GM12875 (cell line): ENCODE data around the gene TMEM184A.

Experiments used
- H3K4me3 ChIP-seq: one replicate; pipeline ENCODE4 v1.5.1; 2011; ENCODE audit warnings: low read depth, low read length, control low read depth
- TF ChIP-seq, protein P1 (sequence below): IDR thresholded peaks from 2 replicates; pipeline ENCODE4 v1.5.1; 2011; ENCODE audit warnings: low read depth, mild to moderate bottlenecking, control low read depth, inconsistent platforms, low read length, moderate library complexity, borderline replicate concordance; ENCODE audit not compliant: insufficient read depth

TMEM184A gene

DNA sequence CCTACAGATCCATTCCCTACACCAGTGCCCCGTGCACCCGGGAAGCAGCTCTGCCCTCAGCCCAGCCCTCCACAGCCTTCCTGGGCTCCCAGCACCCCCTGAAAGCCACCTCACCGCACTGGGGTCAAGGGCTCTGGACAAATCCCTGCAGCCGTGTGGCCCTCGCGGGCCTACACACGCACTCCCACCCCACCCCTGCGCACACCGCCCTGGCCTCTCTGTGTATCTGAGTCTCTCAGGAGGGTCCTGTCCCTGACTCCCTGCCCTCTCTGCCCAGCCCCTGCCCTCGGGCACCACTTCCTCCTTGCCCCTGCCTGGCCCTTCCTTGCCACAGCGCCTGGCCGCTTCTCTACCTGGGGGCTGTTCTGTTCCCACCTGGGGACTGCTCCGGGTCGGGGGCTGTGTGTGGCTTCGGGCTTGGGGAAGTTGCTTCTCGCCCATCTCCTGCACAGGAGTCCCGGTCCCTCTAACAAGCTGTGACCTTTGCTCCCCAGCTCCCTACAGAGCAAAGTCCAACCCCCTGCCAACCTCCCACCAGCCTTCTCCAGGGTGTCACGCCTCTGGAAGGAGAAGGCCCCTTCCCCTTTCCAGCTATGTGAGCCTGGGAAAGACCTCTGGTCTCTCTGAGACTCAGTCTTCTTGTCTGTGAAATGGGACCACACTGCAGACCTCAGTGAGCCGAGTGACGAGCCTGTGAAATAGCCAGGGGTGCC, 1.5 kb downstream of the TMEM184A start:
- TF ChIP-seq, protein P1, sequence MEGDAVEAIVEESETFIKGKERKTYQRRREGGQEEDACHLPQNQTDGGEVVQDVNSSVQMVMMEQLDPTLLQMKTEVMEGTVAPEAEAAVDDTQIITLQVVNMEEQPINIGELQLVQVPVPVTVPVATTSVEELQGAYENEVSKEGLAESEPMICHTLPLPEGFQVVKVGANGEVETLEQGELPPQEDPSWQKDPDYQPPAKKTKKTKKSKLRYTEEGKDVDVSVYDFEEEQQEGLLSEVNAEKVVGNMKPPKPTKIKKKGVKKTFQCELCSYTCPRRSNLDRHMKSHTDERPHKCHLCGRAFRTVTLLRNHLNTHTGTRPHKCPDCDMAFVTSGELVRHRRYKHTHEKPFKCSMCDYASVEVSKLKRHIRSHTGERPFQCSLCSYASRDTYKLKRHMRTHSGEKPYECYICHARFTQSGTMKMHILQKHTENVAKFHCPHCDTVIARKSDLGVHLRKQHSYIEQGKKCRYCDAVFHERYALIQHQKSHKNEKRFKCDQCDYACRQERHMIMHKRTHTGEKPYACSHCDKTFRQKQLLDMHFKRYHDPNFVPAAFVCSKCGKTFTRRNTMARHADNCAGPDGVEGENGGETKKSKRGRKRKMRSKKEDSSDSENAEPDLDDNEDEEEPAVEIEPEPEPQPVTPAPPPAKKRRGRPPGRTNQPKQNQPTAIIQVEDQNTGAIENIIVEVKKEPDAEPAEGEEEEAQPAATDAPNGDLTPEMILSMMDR = no peak
- no peak overlapping the region for H3K4me3 ChIP-seq

DNA sequence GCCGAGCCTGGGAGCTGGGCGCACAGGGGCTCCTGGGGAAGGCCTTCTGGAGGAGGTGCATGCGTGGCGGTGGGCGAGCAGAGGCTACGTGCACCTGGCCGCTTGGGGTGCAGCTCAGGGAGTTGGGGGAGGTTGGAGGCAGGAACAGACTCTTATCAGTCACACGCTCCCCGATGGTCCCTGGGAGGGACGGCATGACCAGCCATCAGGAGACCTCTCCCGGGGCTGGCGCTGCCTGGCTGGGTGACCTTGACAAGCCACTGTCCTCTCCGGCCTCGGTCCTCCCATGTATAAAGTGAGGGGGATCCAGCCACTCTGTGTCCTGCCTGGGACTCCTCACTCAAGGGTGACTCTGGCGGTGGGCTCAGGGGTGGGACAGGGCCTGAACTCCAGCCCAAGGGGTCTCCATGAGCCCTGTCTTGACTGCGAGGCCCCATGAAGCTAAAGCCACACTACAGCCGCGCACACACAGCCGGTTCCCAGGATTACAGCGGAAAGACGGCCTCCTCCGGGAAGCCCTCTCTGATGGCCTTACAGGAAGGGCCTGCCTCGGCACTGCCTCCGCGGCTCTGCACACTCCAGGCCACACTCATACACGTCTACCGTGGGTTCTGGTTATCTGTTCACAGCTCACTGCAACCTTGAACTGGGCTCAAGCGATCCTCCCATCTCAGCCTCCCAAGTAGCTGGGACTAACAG, 2.3 kb downstream of the TMEM184A start:
- TF ChIP-seq, protein P1 = no peak
- H3K4me3 ChIP-seq = no peak overlapping the region

DNA sequence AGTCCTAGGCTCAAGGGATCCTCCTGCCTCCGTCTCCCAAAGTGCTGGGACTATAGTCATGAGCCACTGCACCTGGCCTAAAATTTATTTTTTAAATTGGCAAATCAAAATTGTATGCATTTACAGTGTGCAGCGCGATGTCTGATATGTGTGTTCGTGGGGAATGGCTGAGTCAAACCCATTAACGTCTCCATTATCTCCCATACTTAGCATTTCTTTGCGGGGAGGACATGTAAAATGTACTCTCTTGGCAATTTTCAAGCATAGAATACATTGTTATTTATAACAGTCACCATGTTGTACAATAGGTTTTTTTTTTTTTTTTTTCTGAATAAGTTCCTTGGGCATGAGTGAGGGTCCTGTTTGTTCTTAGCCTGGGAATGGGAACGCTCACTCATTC, 3.8 kb downstream of the TMEM184A start:
- H3K4me3 ChIP-seq = no peak overlapping the region
- TF ChIP-seq, protein P1 = no peak

DNA sequence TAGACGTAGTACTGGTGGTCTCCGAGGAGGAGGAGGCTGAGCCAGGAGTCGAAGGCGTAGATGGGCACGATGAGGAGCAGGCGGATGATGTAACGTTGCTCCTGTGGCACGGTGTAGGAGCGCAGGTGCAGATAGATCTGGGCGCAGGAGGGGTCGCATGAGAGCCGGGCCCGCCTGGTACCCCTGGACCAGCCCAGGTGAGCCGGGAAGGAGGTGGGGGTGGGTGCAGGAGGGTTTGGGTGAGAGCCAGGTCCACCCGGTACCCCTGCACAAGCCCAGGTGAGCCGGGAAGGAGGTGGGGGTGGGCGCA, 5.2 kb downstream of the TMEM184A start:
- no peak overlapping the region for H3K4me3 ChIP-seq
- TF ChIP-seq, protein P1 = no peak

DNA sequence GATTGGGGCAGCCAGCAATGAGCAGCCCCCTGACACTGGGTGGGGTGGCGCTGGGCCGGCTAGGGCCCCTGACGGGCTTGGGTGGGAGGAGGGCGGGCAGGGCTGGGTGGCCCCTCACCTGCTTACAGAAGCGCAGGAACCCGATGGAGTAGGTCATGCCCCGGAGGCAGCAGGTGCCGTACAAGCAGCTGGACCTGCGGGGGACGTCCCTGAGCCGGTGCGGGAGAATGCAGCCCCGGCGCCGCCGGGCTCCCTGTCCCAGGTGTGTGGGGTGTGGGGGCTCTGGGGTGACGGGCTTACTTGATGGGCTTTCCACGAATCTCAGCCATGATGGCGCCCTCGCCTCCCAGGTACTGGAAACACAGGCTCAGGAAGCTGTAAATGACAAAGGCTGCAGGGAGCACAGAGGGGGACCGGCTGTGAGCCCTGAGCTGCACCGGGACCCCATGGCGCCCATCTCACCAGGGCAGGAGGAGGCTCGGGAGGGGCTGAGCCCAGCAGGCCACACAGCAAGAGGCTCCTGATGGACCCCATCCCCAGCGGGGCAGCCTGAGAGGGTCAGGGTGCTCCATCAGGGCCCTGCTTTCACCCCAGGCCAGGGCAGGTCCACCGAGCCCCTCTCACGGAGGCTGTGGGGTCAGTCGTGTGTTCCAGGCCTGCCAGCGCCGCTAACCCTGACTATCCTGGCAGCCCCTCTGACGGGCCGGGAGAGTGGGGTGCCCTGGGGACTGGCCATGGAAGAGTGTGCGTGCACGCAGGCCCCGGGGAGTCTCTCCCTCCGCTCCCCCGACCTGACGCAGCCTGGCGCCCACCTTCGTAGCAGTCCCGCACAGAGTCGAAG, 5.8 kb downstream of the TMEM184A start:
- TF ChIP-seq, protein P1 = no peak
- no peak overlapping the region for H3K4me3 ChIP-seq

DNA sequence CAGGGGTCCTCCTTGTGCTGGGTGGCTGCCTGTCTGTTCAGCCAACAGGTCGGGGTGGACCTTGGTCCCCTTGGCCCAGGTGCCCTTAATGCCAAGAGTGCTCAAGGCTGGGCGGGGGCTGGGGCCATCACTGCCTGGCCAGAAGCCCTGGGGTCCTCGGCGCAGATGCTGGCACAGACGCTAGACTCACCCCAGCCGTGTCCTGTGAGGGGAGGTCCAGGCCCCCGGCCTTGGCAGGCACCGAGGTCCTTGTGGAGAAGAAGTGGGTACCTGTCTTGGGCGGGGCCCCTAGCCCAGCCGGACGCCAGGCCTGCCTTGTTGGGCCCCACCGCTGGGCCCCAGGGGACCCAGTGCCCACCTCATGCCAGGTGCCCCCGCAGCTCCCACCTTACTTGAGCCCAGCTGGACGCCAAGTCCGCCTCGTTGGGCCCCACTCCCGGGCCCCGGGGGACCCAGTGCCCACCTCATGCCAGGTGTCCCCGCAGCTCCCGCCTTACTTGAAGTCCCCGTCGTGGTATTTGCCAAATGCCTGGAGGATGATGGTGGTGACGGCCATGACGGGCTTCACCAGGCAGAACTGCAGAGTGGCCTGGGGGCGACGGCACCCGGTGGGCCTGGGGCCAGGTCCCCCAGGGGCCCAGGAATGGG, 6.5 kb downstream of the TMEM184A start:
- TF ChIP-seq, protein P1 = no peak

More for the DNA sequence above, 6.5 kb downstream of the TMEM184A start:
- H3K4me3 ChIP-seq = no peak overlapping the region
